Psoas muscle (tissue), 8 donors: Measurements from ENCODE around the gene ZBTB4. TPM values are rescaled to one million over a fixed set of nuclear protein-coding genes. Genes with fewer than 3 reads are reported as not detected.

Experiments
- ATAC-seq, 4 donors: fragments of 200-7000 bp; cut with Tn5 transposase; one replicate each; pipeline ENCODE4 v1.9.1; 2020; ENCODE audit warnings: moderate library complexity in 3 of 4, mild to moderate bottlenecking in 2 of 4
- DNase-seq, 2 donors: peaks; one replicate each; pipeline ENCODE4 v3.0.0-alpha.2; 2020
- H3K27ac ChIP-seq: fragments of 200-600 bp; one replicate; pipeline ENCODE4 v1.8.0; 2022
- H3K27me3 ChIP-seq, 3 donors: fragments of 200-600 bp in 1 of 3; one replicate each; pipeline versions ENCODE4 v1.6.1 to v1.8.0; 2013 to 2022; ENCODE audit warnings: low read length in 2 of 3, mild to moderate bottlenecking in 2 of 3, moderate library complexity in 1 of 3; ENCODE audit not compliant: insufficient read depth in 3 of 3
- H3K36me3 ChIP-seq, 2 donors: fragments of 200-600 bp in 1 of 2; one replicate each; pipeline versions ENCODE4 v1.6.1 to v1.8.0; 2013 to 2022; ENCODE audit warnings: low read depth in 1 of 2, mild to moderate bottlenecking in 1 of 2, moderate library complexity in 1 of 2; ENCODE audit not compliant: insufficient read depth in 1 of 2
- H3K4me1 ChIP-seq: fragments of 200-600 bp; one replicate; pipeline ENCODE4 v1.8.0; 2022
- H3K4me3 ChIP-seq: fragments of 200-600 bp; one replicate; pipeline ENCODE4 v1.8.0; 2022; ENCODE audit warnings: mild to moderate bottlenecking
- H3K9me3 ChIP-seq: fragments of 200-600 bp; one replicate; pipeline ENCODE4 v1.8.0; 2022
- WGBS, 3 donors: extraction: QIAGEN DNeasy Blood & Tissue Kit; methylation state at CpG; one replicate each; pipeline versions ENCODE4 v1.1.6 to v1.1.7; 2013; 5-methylcytosine and 5-hydroxymethylcytosine counted together
- intact Hi-C, 2 donors: fragments of 100-400 bp; cut with DNase I; formaldehyde crosslinking; loops; one replicate each; pipeline versions ENCODE4 v1.11.0 to v1.14.2; 2022
- polyA plus RNA-seq, 3 donors: library from polyadenylated mRNA; stranded (reverse); fragments of 200-250 nt; gene quantifications; one replicate each; pipeline ENCODE4 v1.2.3, GENCODE V29; 2013
- total RNA-seq, 4 donors: library from RNA; stranded (reverse); fragmentation: NEBNext Ultra II Directional in 2 of 4; extraction: Animal tissue kit (Norgen Biotek cat#: 25700) in 2 of 4; gene quantifications; one replicate each; pipeline versions ENCODE4 v1.2.1 to v1.2.4, GENCODE V29; 2021 to 2023
- TF ChIP-seq, protein P1 (sequence below): fragments of 200-600 bp; IDR thresholded peaks from one replicate; pipeline ENCODE4 v1.8.0; 2022; ENCODE audit warnings: antibody characterized with exemption
- donor health status: healthy with polysubstance abuse.
- donor health status: DM: no; HTN: no; CAD: no; lungs with moderate emphysema.
- donor health status: Bipolar disorder and iron deficiency.
- donor health status: healthy.
- donor health status: DM: yes; HTN: yes; CAD: no.
- donor health status: DM: no; HTN: no; CAD: no.
- donor health status: DM: no; HTN: no; CAD: no.
- donor health status: DM: yes; HTN: yes; CAD: no.

ZBTB4 gene
- total and polyA plus RNA-seq, 7 donors = 10.3 to 43.2 (median 29.3) TPM

DNA sequence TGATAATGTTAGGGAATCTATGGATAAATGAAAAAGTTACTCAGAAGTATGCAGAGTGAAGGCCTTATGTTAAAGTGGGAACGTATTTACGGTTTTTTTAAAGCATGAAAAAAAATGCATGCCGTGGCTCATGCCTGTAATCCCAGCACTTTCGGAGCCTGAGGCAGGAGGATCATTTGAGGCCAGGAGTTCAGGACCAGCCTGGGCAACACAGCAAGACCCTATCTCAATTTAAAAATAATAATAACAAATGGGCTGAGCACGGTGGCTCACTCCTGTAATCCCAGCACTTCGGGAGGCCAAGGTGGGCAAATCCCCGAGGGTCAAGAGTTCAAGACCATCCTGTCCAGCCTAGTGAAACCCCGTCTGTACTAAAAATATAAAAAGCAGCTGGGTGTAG is 10.7 kb upstream of the ZBTB4 start:
- intact Hi-C loops = no loop called here
- no peaks in the 10 kb centered on the region for H3K9me3 ChIP-seq
- TF ChIP-seq, protein P1, sequence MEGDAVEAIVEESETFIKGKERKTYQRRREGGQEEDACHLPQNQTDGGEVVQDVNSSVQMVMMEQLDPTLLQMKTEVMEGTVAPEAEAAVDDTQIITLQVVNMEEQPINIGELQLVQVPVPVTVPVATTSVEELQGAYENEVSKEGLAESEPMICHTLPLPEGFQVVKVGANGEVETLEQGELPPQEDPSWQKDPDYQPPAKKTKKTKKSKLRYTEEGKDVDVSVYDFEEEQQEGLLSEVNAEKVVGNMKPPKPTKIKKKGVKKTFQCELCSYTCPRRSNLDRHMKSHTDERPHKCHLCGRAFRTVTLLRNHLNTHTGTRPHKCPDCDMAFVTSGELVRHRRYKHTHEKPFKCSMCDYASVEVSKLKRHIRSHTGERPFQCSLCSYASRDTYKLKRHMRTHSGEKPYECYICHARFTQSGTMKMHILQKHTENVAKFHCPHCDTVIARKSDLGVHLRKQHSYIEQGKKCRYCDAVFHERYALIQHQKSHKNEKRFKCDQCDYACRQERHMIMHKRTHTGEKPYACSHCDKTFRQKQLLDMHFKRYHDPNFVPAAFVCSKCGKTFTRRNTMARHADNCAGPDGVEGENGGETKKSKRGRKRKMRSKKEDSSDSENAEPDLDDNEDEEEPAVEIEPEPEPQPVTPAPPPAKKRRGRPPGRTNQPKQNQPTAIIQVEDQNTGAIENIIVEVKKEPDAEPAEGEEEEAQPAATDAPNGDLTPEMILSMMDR = no peak
- ATAC-seq (no peak), DNase-seq (no peak)
- WGBS, 3 donors = 65 to 74% (median 67%) methylated on average over 8 of the region's 8 CpGs
- no peak overlapping the region for H3K4me3 ChIP-seq
- H3K27ac ChIP-seq = no peak overlapping the region
- peaks cover 39% of the 10 kb centered on the region for H3K4me1 ChIP-seq
- no peaks in the 10 kb centered on the region for H3K27me3 ChIP-seq
- peaks cover 6 to 12% of the 10 kb centered on the region in 2 donors for H3K36me3 ChIP-seq

- Histone ChIP-seq H3K27ac (peak overlapping the region; percentile 6), H3K4me1 (peaks cover 55% of the 10 kb centered on the region), H3K36me3 (peaks cover 3 to 6% of the 10 kb centered on the region in 2 donors), H3K9me3 (no peaks in the 10 kb centered on the region), H3K27me3 (no peaks in the 10 kb centered on the region), H3K4me3 (peak overlapping the region; percentile 85)
- whole genome bisulfite sequencing, 3 donors = 49 to 53% (median 52%) methylated on average over 3 of the region's 3 CpGs
- DNase-seq (no peak), ATAC-seq (no peak)
- intact Hi-C loops = loop anchor here (5.0 kb wide), 2 partner anchors 94 to 134 kb away; partner anchors contain the start of genes KCTD11 (in 2 of the 2) and PLSCR3 (in 1 of the 2)
- TF ChIP-seq, protein P1 = no peak
Measured at GRCh38 chr17:7486181-7486580, 6.8 kb upstream of the ZBTB4 start.

DNA sequence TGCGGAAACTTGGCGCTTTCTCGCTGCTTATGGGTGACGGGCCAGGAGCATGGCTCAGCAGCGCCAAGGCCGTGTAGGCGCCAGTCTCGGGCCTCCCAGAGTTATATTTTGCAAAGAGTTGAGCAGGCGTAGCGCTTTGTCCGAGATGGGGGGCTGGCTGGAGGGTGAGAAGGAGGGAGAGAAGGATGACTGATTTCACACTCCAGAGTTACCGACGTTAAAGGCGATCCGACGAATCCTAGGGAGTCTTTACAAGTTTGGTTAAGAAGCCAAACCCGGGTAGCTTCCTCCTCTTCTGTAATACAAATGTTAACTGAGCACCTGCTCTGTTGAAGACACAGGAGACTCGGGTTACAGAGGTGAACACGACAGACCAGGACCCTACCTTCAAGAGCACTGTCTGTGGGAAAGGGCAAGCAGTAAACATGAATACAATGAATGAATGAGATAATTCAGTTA is 5.5 kb upstream of the ZBTB4 start:
- Histone ChIP-seq H3K27me3 (no peaks in the 10 kb centered on the region), H3K36me3 (peaks cover 3 to 4% of the 10 kb centered on the region in 2 donors), H3K9me3 (no peaks in the 10 kb centered on the region), H3K4me1 (peaks cover 56% of the 10 kb centered on the region), H3K27ac (peak overlapping the region; percentile 100), H3K4me3 (peak overlapping the region; percentile 85)
- intact Hi-C loops = loop anchor here (1.0 to 5.0 kb wide), 6 partner anchors 45 to 737 kb away; partner anchors contain the start of genes KCTD11 (in 2 of the 2), PLSCR3 (in 1 of the 2) and TMEM256 (in 1 of the 2)
- TF ChIP-seq, protein P1 = peak; percentile 9
- DNase-seq (no peak), ATAC-seq (no peak)
- 0 to 1% (median 0%) methylated on average over 19 of the region's 19 CpGs for WGBS, 3 donors

DNA sequence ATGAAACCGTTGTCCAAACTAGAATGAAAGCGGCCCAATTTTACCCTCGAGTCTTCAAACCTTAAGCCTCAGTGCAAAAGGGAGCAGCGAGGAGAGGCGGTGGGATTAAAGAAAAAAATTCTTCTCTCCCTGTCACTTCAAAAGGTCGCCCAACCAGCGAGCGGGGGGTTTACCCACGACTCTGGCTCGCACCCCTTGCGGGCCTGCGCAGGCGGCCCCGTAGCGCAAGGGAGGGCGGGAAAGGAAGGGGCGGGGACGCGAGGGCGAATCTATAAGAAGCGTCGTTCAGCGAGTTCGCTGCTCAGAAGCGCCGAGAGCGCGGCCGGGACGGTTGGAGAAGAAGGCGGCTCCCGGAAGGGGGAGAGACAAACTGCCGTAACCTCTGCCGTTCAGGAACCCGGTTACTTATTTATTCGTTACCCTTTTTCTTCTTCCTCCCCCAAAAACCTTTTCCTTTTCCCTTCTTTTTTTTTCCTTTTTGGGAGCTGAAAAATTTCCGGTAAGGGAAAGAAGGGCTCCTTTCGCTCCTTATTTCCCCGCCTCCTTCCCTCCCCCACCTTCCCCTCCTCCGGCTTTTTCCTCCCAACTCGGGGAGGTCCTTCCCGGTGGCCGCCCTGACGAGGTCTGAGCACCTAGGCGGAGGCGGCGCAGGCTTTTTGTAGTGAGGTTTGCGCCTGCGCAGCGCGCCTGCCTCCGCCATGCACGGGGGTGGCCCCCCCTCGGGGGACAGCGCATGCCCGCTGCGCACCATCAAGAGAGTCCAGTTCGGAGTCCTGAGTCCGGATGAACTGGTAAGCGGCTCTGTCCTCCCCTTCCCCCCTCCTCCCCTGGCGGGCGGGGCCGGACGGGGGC is 4.9 kb upstream of the ZBTB4 start, which contains the start of gene POLR2A:
Gene POLR2A (plus strand): TSS at position 300 of the 852 bp plus-strand sequence.
- Histone ChIP-seq H3K27ac (peak within 1 kb of the TSS; percentile 100), H3K27me3 (no peaks in the 10 kb centered on the region), H3K36me3 (peaks cover 3 to 4% of the 10 kb centered on the region in 2 donors), H3K4me1 (peaks cover 55% of the 10 kb centered on the region), H3K9me3 (no peaks in the 10 kb centered on the region), H3K4me3 (peak within 1 kb of the TSS; percentile 85)
- intact Hi-C loops = loop anchor here in 1 of 2 donors (1.0 to 5.0 kb wide), 4 partner anchors 44 to 738 kb away; partner anchors contain the start of gene TMEM256
- DNase-seq (peak; percentile 99), ATAC-seq (peak; percentile 81 to 84 (median 82))
- WGBS, 3 donors = 0 to 1% (median 0%) methylated on average over 62 to 64 of the region's 64 CpGs
- TF ChIP-seq, protein P1 = no peak
